ENCODE results near the gene C2orf78.

Gene C2orf78

GRCh38 chr2:73838889-73839534, 55.0 kb downstream of the C2orf78 start:
- DNase-seq: no peak

- no peak for DNase-seq
These were observed 55.8 kb downstream of the C2orf78 start for GRCh38 chr2:73839653-73840411.

- no peak for DNase-seq
These were observed 58.1 kb downstream of the C2orf78 start for GRCh38 chr2:73841912-73842738.

- DNase-seq: no peak
These were observed 58.7 kb downstream of the C2orf78 start for GRCh38 chr2:73842739-73843019.

GRCh38 chr2:73844087-73844486, 60.1 kb downstream of the C2orf78 start:
- no peak for DNase-seq

- DNase-seq: no peak
These were observed 66.0 kb downstream of the C2orf78 start for GRCh38 chr2:73850009-73850408.

GRCh38 chr2:73851274-73851673, 67.3 kb downstream of the C2orf78 start:
- no peak for DNase-seq

- no peak for DNase-seq
These were observed 68.0 kb downstream of the C2orf78 start for GRCh38 chr2:73852020-73852419.

- no peak for DNase-seq
These were observed 71.5 kb downstream of the C2orf78 start for GRCh38 chr2:73855526-73855925.

GRCh38 chr2:73856214-73856613, 72.2 kb downstream of the C2orf78 start:
- no peak for DNase-seq

GRCh38 chr2:73859721-73860586, 76.0 kb downstream of the C2orf78 start:
- no peak for DNase-seq

- no peak for DNase-seq
These were observed 79.0 kb downstream of the C2orf78 start for GRCh38 chr2:73862987-73863386.
